GM12874 (cell line): ENCODE results near the gene POLR3E.

Experiments
- TF ChIP-seq, protein P1 (sequence below): IDR thresholded peaks from 2 replicates; pipeline ENCODE4 v1.5.1; 2011; ENCODE audit warnings: low read depth, mild to moderate bottlenecking, control low read depth, low read length, moderate library complexity; ENCODE audit not compliant: insufficient read depth

POLR3E gene

GRCh38 chr16:22313876-22314470 lies 16.8 kb downstream of the POLR3E start:
- TF ChIP-seq, protein P1, sequence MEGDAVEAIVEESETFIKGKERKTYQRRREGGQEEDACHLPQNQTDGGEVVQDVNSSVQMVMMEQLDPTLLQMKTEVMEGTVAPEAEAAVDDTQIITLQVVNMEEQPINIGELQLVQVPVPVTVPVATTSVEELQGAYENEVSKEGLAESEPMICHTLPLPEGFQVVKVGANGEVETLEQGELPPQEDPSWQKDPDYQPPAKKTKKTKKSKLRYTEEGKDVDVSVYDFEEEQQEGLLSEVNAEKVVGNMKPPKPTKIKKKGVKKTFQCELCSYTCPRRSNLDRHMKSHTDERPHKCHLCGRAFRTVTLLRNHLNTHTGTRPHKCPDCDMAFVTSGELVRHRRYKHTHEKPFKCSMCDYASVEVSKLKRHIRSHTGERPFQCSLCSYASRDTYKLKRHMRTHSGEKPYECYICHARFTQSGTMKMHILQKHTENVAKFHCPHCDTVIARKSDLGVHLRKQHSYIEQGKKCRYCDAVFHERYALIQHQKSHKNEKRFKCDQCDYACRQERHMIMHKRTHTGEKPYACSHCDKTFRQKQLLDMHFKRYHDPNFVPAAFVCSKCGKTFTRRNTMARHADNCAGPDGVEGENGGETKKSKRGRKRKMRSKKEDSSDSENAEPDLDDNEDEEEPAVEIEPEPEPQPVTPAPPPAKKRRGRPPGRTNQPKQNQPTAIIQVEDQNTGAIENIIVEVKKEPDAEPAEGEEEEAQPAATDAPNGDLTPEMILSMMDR, result no peak

DNA sequence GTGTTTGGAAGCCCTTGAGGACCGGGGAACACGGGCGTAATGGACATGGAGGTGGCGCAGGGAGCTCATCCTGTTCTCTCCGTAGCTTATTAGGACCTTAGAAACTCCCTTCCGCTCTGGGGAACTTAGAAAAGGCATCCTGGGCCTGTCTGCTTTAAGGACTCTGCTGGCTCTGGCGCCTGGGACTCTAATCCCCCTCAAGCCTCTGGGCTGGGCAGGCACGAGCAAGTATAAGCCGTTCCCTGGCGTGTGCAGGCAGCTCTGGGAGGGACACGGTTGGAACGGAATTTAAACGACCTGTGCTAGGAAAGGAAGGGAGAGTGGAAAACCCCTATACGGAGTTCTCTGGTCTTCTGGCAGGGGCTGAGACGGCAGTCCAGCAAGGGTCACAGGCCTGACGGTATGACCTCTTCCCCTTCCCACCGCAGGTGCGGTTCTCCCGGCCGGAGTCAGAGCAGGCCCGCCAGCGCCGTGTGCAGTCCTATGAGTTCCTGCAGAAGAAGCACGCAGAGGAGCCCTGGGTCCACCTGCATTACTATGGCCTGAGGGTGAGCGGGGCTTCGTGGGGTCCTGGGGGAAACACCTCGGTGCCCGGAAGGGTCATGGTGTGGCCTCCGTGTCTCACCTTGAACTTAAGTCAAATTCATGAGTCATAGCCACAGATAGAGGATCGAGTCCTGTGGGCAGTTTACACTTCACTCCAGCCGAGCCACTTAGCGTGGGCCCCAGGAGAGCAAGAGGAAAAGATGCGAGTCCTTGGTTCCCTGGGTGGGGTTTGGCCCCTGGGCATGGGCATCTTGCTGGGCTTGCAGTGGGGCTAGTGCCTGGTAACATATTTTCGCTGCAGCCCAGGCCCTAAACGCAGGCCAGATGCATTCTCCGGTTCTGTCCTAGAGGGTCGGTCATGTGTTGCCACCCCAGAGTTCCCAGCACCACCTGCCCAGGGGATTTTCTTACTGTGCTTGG lies 17.7 kb downstream of the POLR3E start:
- TF ChIP-seq, protein P1, result no peak

DNA sequence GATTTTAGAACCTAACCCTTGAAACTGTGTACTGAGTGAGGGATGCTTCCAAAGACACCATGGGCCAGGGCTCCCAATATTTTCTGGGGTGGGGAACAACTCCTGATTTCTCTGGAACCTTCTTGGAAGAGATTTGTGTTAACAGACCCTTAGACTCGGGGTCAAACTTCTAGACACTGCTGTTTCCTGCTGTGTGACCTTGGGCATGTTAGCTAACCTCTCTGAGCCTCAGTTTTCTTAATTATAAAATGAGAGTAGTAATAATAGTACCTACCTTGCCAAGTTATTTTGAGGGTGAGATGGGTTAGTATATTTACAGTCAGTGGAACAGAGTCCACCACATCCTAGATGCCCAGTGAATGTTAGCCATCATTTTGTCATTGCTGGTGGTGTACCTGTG lies 18.8 kb downstream of the POLR3E start:
- TF ChIP-seq, protein P1, result no peak

- TF ChIP-seq, protein P1, result no peak
Measured at GRCh38 chr16:22316411-22316811, 19.2 kb downstream of the POLR3E start.

DNA sequence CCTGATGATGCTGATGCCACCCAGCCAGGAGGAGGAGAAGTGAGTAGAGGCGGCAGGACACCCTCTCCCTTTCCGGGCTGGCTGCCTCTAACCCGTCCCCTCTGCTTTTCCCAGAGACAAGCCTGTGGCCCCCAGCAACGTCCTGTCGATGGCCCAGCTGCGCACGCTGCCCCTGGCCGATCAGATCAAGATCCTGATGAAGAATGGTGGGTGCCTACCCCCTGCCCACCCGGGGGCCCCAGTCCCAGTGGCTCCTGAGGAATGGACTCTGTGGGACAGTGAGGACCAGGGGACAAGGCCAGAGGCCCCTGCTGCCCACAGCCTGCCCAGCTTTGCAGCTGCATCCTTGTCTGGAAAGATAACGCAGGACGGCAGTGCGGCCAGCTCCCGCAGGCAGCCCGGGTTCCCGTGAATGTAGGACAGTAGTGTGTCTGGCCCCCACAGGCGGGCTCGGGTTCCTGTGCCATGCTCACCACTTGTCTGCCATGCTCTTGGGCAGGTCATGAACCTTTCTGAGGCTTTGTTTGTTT lies 19.9 kb downstream of the POLR3E start:
- TF ChIP-seq, protein P1, result no peak

DNA sequence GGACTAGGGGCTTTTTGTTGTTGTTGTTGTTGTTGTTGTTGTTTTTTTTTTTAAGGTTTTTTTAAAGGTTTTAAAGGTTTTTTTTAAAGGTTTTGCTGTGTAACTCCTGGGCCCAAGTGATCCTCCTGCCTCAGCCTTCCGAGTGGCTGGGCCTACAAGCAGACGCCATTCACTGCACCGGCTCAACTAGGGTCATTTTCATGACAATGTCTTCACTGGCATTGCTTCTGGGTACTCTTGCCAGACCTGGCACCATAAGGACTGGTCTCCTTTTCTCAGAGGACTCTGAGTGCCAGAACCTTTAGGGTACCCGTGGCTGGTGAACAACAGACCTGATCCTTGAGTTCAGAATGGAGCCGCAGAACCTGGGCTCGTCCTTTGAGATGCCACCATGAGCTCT lies 20.4 kb downstream of the POLR3E start:
- TF ChIP-seq, protein P1, result no peak

GRCh38 chr16:22318690-22319358 lies 21.6 kb downstream of the POLR3E start:
- TF ChIP-seq, protein P1, result peak; percentile 70
